Measurements from ENCODE around the gene TCN1.

TCN1 gene

GRCh38 chr11:59899532-59899931, 33.2 kb upstream of the TCN1 start:
- Histone ChIP-seq H3K79me2 (ENCODE audit: control insufficient read depth, low read length) (no peaks in the 10 kb centered on the region), H3K9me3 (ENCODE audit: control insufficient read depth, insufficient read depth, low read length) (no peaks in the 10 kb centered on the region), H3F3A (ENCODE audit: control insufficient read depth, insufficient read depth) (no peaks in the 10 kb centered on the region), H3K4me2 (ENCODE audit: low read length) (no peak overlapping the region), H3K36me3 (ENCODE audit: control insufficient read depth, low read length) (no peaks in the 10 kb centered on the region), H3K27ac (ENCODE audit: low read depth, low read length) (no peak overlapping the region), H3K4me1 (ENCODE audit: control insufficient read depth, low read length) (no peaks in the 10 kb centered on the region), H3K9me2 (replicated peaks; ENCODE audit: control insufficient read depth, low read length) (no peaks in the 10 kb centered on the region), H4K20me1 (ENCODE audit: control insufficient read depth, insufficient read depth, low read depth, low read length) (no peaks in the 10 kb centered on the region), H3K27me3 (ENCODE audit: control insufficient read depth, low read length) (no peaks in the 10 kb centered on the region), H3K4me3 (ENCODE audit: low read length) (no peak overlapping the region)
- TF ChIP-seq CTCF (IDR thresholded peaks at IDR 0.05; ENCODE audit: low read depth, low read length, poor library complexity, severe bottlenecking) (no peak), EZH2phosphoT487 (IDR thresholded peaks at IDR 0.05; ENCODE audit: borderline replicate concordance, low read length) (no peak)

- Histone ChIP-seq H3K79me2 (ENCODE audit: control insufficient read depth, low read length) (no peaks in the 10 kb centered on the region), H3K27me3 (ENCODE audit: control insufficient read depth, low read length) (no peaks in the 10 kb centered on the region), H3K9me3 (ENCODE audit: control insufficient read depth, insufficient read depth, low read length) (no peaks in the 10 kb centered on the region), H3K36me3 (ENCODE audit: control insufficient read depth, low read length) (no peaks in the 10 kb centered on the region), H3F3A (ENCODE audit: control insufficient read depth, insufficient read depth) (no peaks in the 10 kb centered on the region), H4K20me1 (ENCODE audit: control insufficient read depth, insufficient read depth, low read depth, low read length) (no peaks in the 10 kb centered on the region), H3K4me3 (ENCODE audit: low read length) (no peak overlapping the region), H3K4me1 (ENCODE audit: control insufficient read depth, low read length) (no peaks in the 10 kb centered on the region), H3K9me2 (replicated peaks; ENCODE audit: control insufficient read depth, low read length) (no peaks in the 10 kb centered on the region), H3K4me2 (ENCODE audit: low read length) (no peak overlapping the region), H3K27ac (ENCODE audit: low read depth, low read length) (no peak overlapping the region)
- TF ChIP-seq CTCF (IDR thresholded peaks at IDR 0.05; ENCODE audit: low read depth, low read length, poor library complexity, severe bottlenecking), result no peak
- TF ChIP-seq EZH2phosphoT487 (IDR thresholded peaks at IDR 0.05; ENCODE audit: borderline replicate concordance, low read length), result no peak
Measured at GRCh38 chr11:59898650-59899049, 32.4 kb upstream of the TCN1 start.

GRCh38 chr11:59898046-59898445, 31.8 kb upstream of the TCN1 start:
- Histone ChIP-seq H3K36me3 (ENCODE audit: control insufficient read depth, low read length) (no peaks in the 10 kb centered on the region), H3K4me2 (ENCODE audit: low read length) (no peak overlapping the region), H3K9me3 (ENCODE audit: control insufficient read depth, insufficient read depth, low read length) (no peaks in the 10 kb centered on the region), H3K4me1 (ENCODE audit: control insufficient read depth, low read length) (no peaks in the 10 kb centered on the region), H3K27me3 (ENCODE audit: control insufficient read depth, low read length) (no peaks in the 10 kb centered on the region), H4K20me1 (ENCODE audit: control insufficient read depth, insufficient read depth, low read depth, low read length) (no peaks in the 10 kb centered on the region), H3F3A (ENCODE audit: control insufficient read depth, insufficient read depth) (no peaks in the 10 kb centered on the region), H3K4me3 (ENCODE audit: low read length) (no peak overlapping the region), H3K9me2 (replicated peaks; ENCODE audit: control insufficient read depth, low read length) (no peaks in the 10 kb centered on the region), H3K79me2 (ENCODE audit: control insufficient read depth, low read length) (no peaks in the 10 kb centered on the region), H3K27ac (ENCODE audit: low read depth, low read length) (no peak overlapping the region)
- TF ChIP-seq EZH2phosphoT487 (IDR thresholded peaks at IDR 0.05; ENCODE audit: borderline replicate concordance, low read length), result no peak
- no peak for TF ChIP-seq CTCF (IDR thresholded peaks at IDR 0.05; ENCODE audit: low read depth, low read length, poor library complexity, severe bottlenecking)

GRCh38 chr11:59894616-59895015, 28.3 kb upstream of the TCN1 start:
- Histone ChIP-seq H3K36me3 (ENCODE audit: control insufficient read depth, low read length) (no peaks in the 10 kb centered on the region), H3K9me2 (replicated peaks; ENCODE audit: control insufficient read depth, low read length) (no peaks in the 10 kb centered on the region), H3K4me1 (ENCODE audit: control insufficient read depth, low read length) (no peaks in the 10 kb centered on the region), H3K27me3 (ENCODE audit: control insufficient read depth, low read length) (no peaks in the 10 kb centered on the region), H4K20me1 (ENCODE audit: control insufficient read depth, insufficient read depth, low read depth, low read length) (no peaks in the 10 kb centered on the region), H3K79me2 (ENCODE audit: control insufficient read depth, low read length) (no peaks in the 10 kb centered on the region), H3K9me3 (ENCODE audit: control insufficient read depth, insufficient read depth, low read length) (no peaks in the 10 kb centered on the region), H3K4me3 (ENCODE audit: low read length) (no peak overlapping the region), H3F3A (ENCODE audit: control insufficient read depth, insufficient read depth) (no peaks in the 10 kb centered on the region), H3K4me2 (ENCODE audit: low read length) (no peak overlapping the region), H3K27ac (ENCODE audit: low read depth, low read length) (no peak overlapping the region)
- TF ChIP-seq EZH2phosphoT487 (IDR thresholded peaks at IDR 0.05; ENCODE audit: borderline replicate concordance, low read length) (no peak), CTCF (IDR thresholded peaks at IDR 0.05; ENCODE audit: low read depth, low read length, poor library complexity, severe bottlenecking) (no peak)
